AG04449 (cell line): Measurements from ENCODE around the gene NDUFB6.

Experiments
- CTCF ChIA-PET: fragments of 350-600 bp; formaldehyde crosslinking; extraction: SDS; loops from one replicate; lab custom pipeline; 2021; ENCODE audit warnings: antibody characterized with exemption; lab: Yijun Ruan, JAX
- POLR2A ChIA-PET: fragments of 400-600, 350-600 bp; formaldehyde crosslinking; extraction: SDS; loops from one replicate; lab custom pipeline; 2020; ENCODE audit warnings: antibody characterized with exemption, inconsistent platforms; lab: Yijun Ruan, JAX
- DNase-seq: peaks from one replicate; pipeline ENCODE4 v3.0.0-alpha.2; 2010; ENCODE audit warnings: low read depth, low spot score
- H3K4me3 ChIP-seq: 2 replicates; pipeline ENCODE4 v1.5.1; 2011; ENCODE audit warnings: low read depth, mild to moderate bottlenecking, control low read depth, low read length
- CTCF ChIP-seq: IDR thresholded peaks from one replicate; pipeline ENCODE4 v1.5.1; 2011; ENCODE audit warnings: mild to moderate bottlenecking, moderate library complexity, low read length, control low read depth, inconsistent platforms; ENCODE audit not compliant: insufficient read depth; ENCODE audit errors: missing control alignments

The NDUFB6 gene

GRCh38 chr9:32581512-32582143, 8.7 kb upstream of the NDUFB6 start:
- no peak for DNase-seq
- no peak overlapping the region for H3K4me3 ChIP-seq
- ChIA-PET CTCF (interaction anchor here (0.7 to 18.1 kb wide), 69 partner anchors 8 to 463 kb away, joined by 3 to 1093 read pairs (median 4); partner anchors contain the start of genes ACO1, NDUFB6, RIGI and SMIM27), POLR2A (interaction anchor here (1.2 kb wide), 2 partner anchors 203 to 443 kb away, joined by 3 to 4 read pairs; partner anchors contain the start of gene DNAJA1)
- peak; percentile 62 for TF ChIP-seq CTCF

GRCh38 chr9:32580631-32581300, 7.8 kb upstream of the NDUFB6 start:
- no peak overlapping the region for H3K4me3 ChIP-seq
- DNase-seq: no peak
- ChIA-PET POLR2A (interaction anchor here (1.0 to 1.2 kb wide), 3 partner anchors 197 to 444 kb away, joined by 3 to 6 read pairs (median 4); partner anchors contain the start of genes ACO1 and DNAJA1), CTCF (interaction anchor here (0.8 to 18.1 kb wide), 67 partner anchors 8 to 479 kb away, joined by 3 to 1093 read pairs (median 5); partner anchors contain the start of genes ACO1, NDUFB6, RIGI and SMIM27)
- no peak for TF ChIP-seq CTCF

- POLR2A ChIA-PET: interaction anchor here (1.2 kb wide), 1 partner anchor 196 kb away, joined by 3 read pairs; the partner anchor contains the start of gene ACO1
- peak; percentile 88 for TF ChIP-seq CTCF
- CTCF ChIA-PET: interaction anchor here (0.6 to 18.1 kb wide), 69 partner anchors 7 to 480 kb away, joined by 3 to 1093 read pairs (median 4); partner anchors contain the start of genes ACO1, NDUFB6, RIGI and SMIM27
- H3K4me3 ChIP-seq: no peak overlapping the region
- no peak for DNase-seq
Observed at GRCh38 chr9:32579706-32580331, 6.9 kb upstream of the NDUFB6 start.

GRCh38 chr9:32578976-32579375, 6.0 kb upstream of the NDUFB6 start:
- POLR2A ChIA-PET: interaction anchor here (1.2 kb wide), 1 partner anchor 195 kb away, joined by 3 read pairs; the partner anchor contains the start of gene ACO1
- H3K4me3 ChIP-seq: no peak overlapping the region
- no peak for DNase-seq
- CTCF ChIA-PET: interaction anchor here (0.6 to 18.1 kb wide), 38 partner anchors 10 to 449 kb away, joined by 3 to 1093 read pairs (median 5); partner anchors contain the start of genes ACO1 and RIGI
- no peak for TF ChIP-seq CTCF

GRCh38 chr9:32577316-32577715, 4.4 kb upstream of the NDUFB6 start:
- POLR2A ChIA-PET: no interaction called here
- CTCF ChIA-PET: interaction anchor here (1.1 to 18.1 kb wide), 7 partner anchors 12 to 395 kb away, joined by 3 to 1093 read pairs (median 112); partner anchors contain the start of gene ACO1

More at GRCh38 chr9:32577316-32577715, 4.4 kb upstream of the NDUFB6 start:
- DNase-seq: no peak
- no peak overlapping the region for H3K4me3 ChIP-seq
- TF ChIP-seq CTCF: no peak
